K562 (cell line): ENCODE data around the gene TENM4. TPM values are rescaled to one million over a fixed set of nuclear protein-coding genes. Genes with fewer than 3 reads are reported as not detected.

Experiments used
- ATAC-seq: fragments of 200-7000 bp; cut with Tn5 transposase; 3 replicates; pipeline ENCODE4 v1.9.1; 2020; ENCODE audit warnings: moderate library complexity
- BruUV-seq: library from RNA; stranded (reverse); fragments of 400-500 nt; replicated peaks from 2 replicates; lab custom pipeline; 2021; lab: Mats Ljungman, UMichigan
- CTCF ChIA-PET: fragments of 300-600 bp; formaldehyde crosslinking; extraction: SDS; loops from one replicate; lab custom pipeline; 2021; ENCODE audit warnings: low intra/inter-chr PET ratio; lab: Yijun Ruan, JAX
- POLR2A ChIA-PET: fragments of 300-600, 350-650 bp; sonication (Branson Sonifier 250); formaldehyde crosslinking; extraction: SDS; loops from one replicate; lab custom pipeline; 2021; ENCODE audit warnings: antibody characterized with exemption, inconsistent platforms; lab: Yijun Ruan, JAX
- DNase-seq, 4 experiments: peaks; one replicate each; pipeline versions ENCODE4 v3.0.0 to v3.0.0-alpha.2; 2011 to 2018; ENCODE audit warnings: low spot score in 3 of 4, mixed read lengths in 3 of 4; ENCODE audit errors: extremely low read depth in 1 of 4
- FAIRE-seq: peaks from 2 replicates; lab custom pipeline; 2011; peaks lifted over from hg19 to GRCh38; lab: Jason Lieb, UNC
- H2AFZ ChIP-seq: 2 replicates; pipeline ENCODE4 v1.6.0; 2011; ENCODE audit warnings: low read depth, low read length, control low read depth, inconsistent platforms
- H3K27ac ChIP-seq: fragments of 200-600 bp; 3 replicates; pipeline ENCODE4 v1.8.0; 2011; ENCODE audit warnings: low read depth, mild to moderate bottlenecking, control low read depth, inconsistent platforms, low read length, moderate library complexity, mixed read lengths; ENCODE audit errors: extremely low read depth
- H3K27me3 ChIP-seq, 2 experiments: fragments of 300-600 bp in 1 of 2; 2 replicates in 1 of 2; 3 replicates in 1 of 2; pipeline versions ENCODE4 v1.6.0 to v1.8.0; 2011; ENCODE audit warnings: inconsistent platforms in 2 of 2, low read length in 2 of 2, mild to moderate bottlenecking in 1 of 2, mixed read lengths in 1 of 2, moderate library complexity in 1 of 2; ENCODE audit not compliant: control insufficient read depth in 2 of 2, insufficient read depth in 2 of 2
- H3K36me3 ChIP-seq: fragments of 300-600 bp; 3 replicates; pipeline ENCODE4 v1.8.0; 2011; ENCODE audit warnings: mild to moderate bottlenecking, low read length, inconsistent platforms; ENCODE audit not compliant: control insufficient read depth, insufficient read depth
- H3K4me1 ChIP-seq, 2 experiments: fragments of 200-600 bp in 1 of 2; replicated peaks in 1 of 2; 2 replicates in 1 of 2; 3 replicates in 1 of 2; pipeline versions ENCODE4 v1.5.1 to v1.8.0; 2011; ENCODE audit warnings: inconsistent platforms in 2 of 2, low read length in 2 of 2, mild to moderate bottlenecking in 1 of 2, mixed read lengths in 1 of 2, moderate library complexity in 1 of 2; ENCODE audit not compliant: control insufficient read depth in 2 of 2, insufficient read depth in 2 of 2
- H3K4me2 ChIP-seq: 2 replicates; pipeline ENCODE4 v1.6.1; 2011; ENCODE audit warnings: low read length, control low read depth, inconsistent platforms, mixed read lengths; ENCODE audit not compliant: insufficient read depth
- H3K4me3 ChIP-seq: fragments of 200-600 bp; sonication (generic), shearing (Covaris generic); 2 replicates; pipeline ENCODE4 v1.5.1; 2016; ENCODE audit warnings: control low read depth, inconsistent platforms
- H3K79me2 ChIP-seq: fragments of 200-600 bp; 3 replicates; pipeline ENCODE4 v1.8.0; 2011; ENCODE audit warnings: low read length, inconsistent platforms; ENCODE audit not compliant: control insufficient read depth, insufficient read depth
- H3K9ac ChIP-seq, 2 experiments: 2 replicates each; pipeline versions ENCODE4 v1.6.0 to v1.6.1; 2011; ENCODE audit warnings: low read depth in 2 of 2, low read length in 2 of 2, control low read depth in 1 of 2, inconsistent platforms in 1 of 2, mild to moderate bottlenecking in 1 of 2, mixed read lengths in 1 of 2; ENCODE audit not compliant: insufficient read depth in 1 of 2
- H3K9me1 ChIP-seq: one replicate; pipeline ENCODE4 v1.6.0; 2011; ENCODE audit warnings: inconsistent platforms, mild to moderate bottlenecking, low read length, moderate library complexity; ENCODE audit not compliant: control insufficient read depth, insufficient read depth
- H3K9me3 ChIP-seq: replicated peaks from 2 replicates; pipeline ENCODE4 v1.5.1; 2011; ENCODE audit warnings: low read depth, low read length, inconsistent platforms; ENCODE audit not compliant: control insufficient read depth, insufficient read depth
- H4K20me1 ChIP-seq: replicated peaks from 2 replicates; pipeline ENCODE4 v1.6.1; 2011; ENCODE audit warnings: low read length, inconsistent platforms, mixed read lengths; ENCODE audit not compliant: control insufficient read depth, insufficient read depth
- ARID2 ChIP-seq: fragments of 450-650 bp; IDR thresholded peaks from 2 replicates; pipeline ENCODE4 v1.6.1; 2017; ENCODE audit warnings: antibody characterized with exemption, mild to moderate bottlenecking
- CEBPB ChIP-seq: fragments of 450-650 bp; IDR thresholded peaks from 2 replicates; pipeline ENCODE4 v1.6.1; 2016; ENCODE audit warnings: missing genetic modification characterization, missing compliant biosample characterization
- DPF2 ChIP-seq: fragments of 450-650 bp; IDR thresholded peaks from 2 replicates; pipeline ENCODE4 v1.6.1; 2016
- HNRNPK ChIP-seq: fragments of 200-400 bp; formaldehyde crosslinking; IDR thresholded peaks from one replicate; pipeline ENCODE4 v1.6.1; 2018; ENCODE audit warnings: mild to moderate bottlenecking, low read depth, low read length; ENCODE audit not compliant: poor library complexity, severe bottlenecking
- KDM1A ChIP-seq, 2 experiments: fragments of 450-650 bp; IDR thresholded peaks; 2 replicates each; pipeline ENCODE4 v1.6.1; 2016; ENCODE audit warnings: mild to moderate bottlenecking in 2 of 2
- NBN ChIP-seq: fragments of 450-650 bp; IDR thresholded peaks from 2 replicates; pipeline ENCODE4 v1.6.1; 2016; ENCODE audit warnings: low read depth, mild to moderate bottlenecking
- NFXL1 ChIP-seq: fragments of 450-650 bp; formaldehyde crosslinking; IDR thresholded peaks from 2 replicates; pipeline ENCODE4 v1.4.0; 2021; ENCODE audit warnings: mild to moderate bottlenecking
- NR4A1 ChIP-seq, 2 experiments: fragments of 250-450 bp in 1 of 2; fragments of 450-650 bp in 1 of 2; sonication (Bioruptor Pico) in 1 of 2; IDR thresholded peaks; 2 replicates each; pipeline versions ENCODE4 v1.4.0 to v1.6.1; 2016 to 2020; ENCODE audit warnings: mild to moderate bottlenecking in 2 of 2, missing compliant biosample characterization in 1 of 2, missing genetic modification characterization in 1 of 2, moderate library complexity in 1 of 2
- RBM15 ChIP-seq: fragments of 200-400 bp; formaldehyde crosslinking; IDR thresholded peaks from 2 replicates; pipeline ENCODE4 v1.6.1; 2018; ENCODE audit warnings: mild to moderate bottlenecking, low read length, moderate library complexity; ENCODE audit not compliant: insufficient read depth
- ZNF408 ChIP-seq: fragments of 250-450 bp; sonication (Bioruptor Pico); IDR thresholded peaks from 2 replicates; pipeline ENCODE4 v1.4.0; 2020; ENCODE audit warnings: low read depth, mild to moderate bottlenecking, moderate library complexity
- ZNF41 ChIP-seq: fragments of 250-450 bp; sonication (Bioruptor Pico); conservative IDR thresholded peaks from 2 replicates; pipeline ENCODE4 v1.4.0; 2020; ENCODE audit warnings: mild to moderate bottlenecking
- ZNF717 ChIP-seq: fragments of 250-450 bp; sonication (Bioruptor Pico); IDR thresholded peaks from 2 replicates; pipeline ENCODE4 v1.5.0; 2021
- WGBS: fragments of 100-300 bp; shearing (Covaris generic); methylation state at CpG from one replicate; pipeline ENCODE4 v1.1.6; 2016; ENCODE audit warnings: low coverage, mixed read lengths; ENCODE audit not compliant: insufficient coverage; ENCODE audit errors: missing lambda C conversion rate; 5-methylcytosine and 5-hydroxymethylcytosine counted together
- in situ Hi-C: fragments of 300-500 bp; cut with MboI; formaldehyde crosslinking; loops from 4 replicates; pipeline ENCODE4 v1.15.0; 2018; ENCODE audit warnings: inconsistent platforms, mixed read lengths
- intact Hi-C: fragments of 100-400 bp; cut with micrococcal nuclease; formaldehyde crosslinking; loops from 2 replicates; pipeline ENCODE4 v1.14.2; 2022
- polyA plus RNA-seq, 8 experiments: library from polyadenylated mRNA; depleted of rRNA in 4 of 8; stranded (reverse) in 5 of 8; unstranded in 3 of 8; fragments of >200 nt; fragmentation: Nextera tagmentation in 2 of 8; fragmentation: Illumina TruSeq in 1 of 8; extraction: Ambion mirVana in 2 of 8; extraction: Trizol in 1 of 8; gene quantifications; 2 replicates each; pipeline versions ENCODE4 v1.2.1 to v1.2.3, GENCODE V29; 2011 to 2014; ENCODE audit warnings: inconsistent platforms in 1 of 8, missing spikeins in 1 of 8
- total RNA-seq, 7 experiments: library from RNA; depleted of rRNA in 6 of 7; stranded (reverse); fragments of >200 nt in 6 of 7; fragmentation: Illumina TruSeq in 2 of 7; extraction: Trizol in 2 of 7; gene quantifications; 2 replicates each; pipeline versions ENCODE4 v1.2.1 to v1.2.3, GENCODE V29; 2011 to 2021; ENCODE audit warnings: low replicate concordance in 1 of 7

The TENM4 gene
- total and polyA plus RNA-seq, 9 of the 15 experiments (the other 6 are each of a cell fraction or from before 2014, with no cell fraction given): 0.16 TPM; not detected in 8

- DNase-seq: no peak
- ChIA-PET POLR2A (no interaction called here), CTCF (no interaction called here)
- H3K9me1 ChIP-seq: peaks cover 2% of the 10 kb centered on the region
- FAIRE-seq: no peak
- H3K4me3 ChIP-seq: no peak overlapping the region
- BruUV-seq: no TSS peak
- ATAC-seq: no peak
- no peaks in the 10 kb centered on the region for H3K36me3 ChIP-seq
- TF ChIP-seq ZNF41: no peak
- no peak for TF ChIP-seq ARID2
- TF ChIP-seq ZNF408 (CRISPR knock-in tag): no peak
- no peak for TF ChIP-seq NBN
- no peak for TF ChIP-seq DPF2
- no peak for TF ChIP-seq HNRNPK
- no peak for TF ChIP-seq NFXL1
- TF ChIP-seq ZNF717 (CRISPR knock-in tag): no peak
- TF ChIP-seq CEBPB (tag): no peak
- no peak for TF ChIP-seq NR4A1 (CRISPR knock-in tag; IDR thresholded peaks at IDR 0.05)
- TF ChIP-seq NR4A1 (tag; IDR thresholded peaks at IDR 0.05): no peak
- no peak for TF ChIP-seq KDM1A (IDR thresholded peaks at IDR 0.05)
- TF ChIP-seq RBM15: no peak
- H3K4me1 ChIP-seq: no peaks in the 10 kb centered on the region
- H3K27ac ChIP-seq: no peak overlapping the region
- H3K79me2 ChIP-seq: no peaks in the 10 kb centered on the region
- no peaks in the 10 kb centered on the region; the same call in 1 of the 2 replicates for H4K20me1 ChIP-seq
- H2AFZ ChIP-seq: no peak overlapping the region
- H3K9me3 ChIP-seq: no peaks in the 10 kb centered on the region
- 0% methylated on average over 3 of the region's 3 CpGs for WGBS
- no peak overlapping the region for H3K9ac ChIP-seq
- H3K4me2 ChIP-seq: no peak overlapping the region
- in situ Hi-C loops (no loop called here), intact Hi-C loops (no loop called here)
- H3K27me3 ChIP-seq: peaks cover 0 to 10% of the 10 kb centered on the region in 2 experiments; a peak in 1 of 5 replicates
Measured at GRCh38 chr11:79026803-79027445, 413.9 kb downstream of the TENM4 start.
